ENCODE results near the gene AZIN2. TPM values are rescaled to one million over a fixed set of nuclear protein-coding genes. Genes with fewer than 3 reads are reported as not detected.

AZIN2 gene
- total RNA-seq: 10 to 100 TPM in 1 of 3 donors, 1 to 10 TPM in 2; 1.9 to 11.8 (median 7.9) TPM

DNA sequence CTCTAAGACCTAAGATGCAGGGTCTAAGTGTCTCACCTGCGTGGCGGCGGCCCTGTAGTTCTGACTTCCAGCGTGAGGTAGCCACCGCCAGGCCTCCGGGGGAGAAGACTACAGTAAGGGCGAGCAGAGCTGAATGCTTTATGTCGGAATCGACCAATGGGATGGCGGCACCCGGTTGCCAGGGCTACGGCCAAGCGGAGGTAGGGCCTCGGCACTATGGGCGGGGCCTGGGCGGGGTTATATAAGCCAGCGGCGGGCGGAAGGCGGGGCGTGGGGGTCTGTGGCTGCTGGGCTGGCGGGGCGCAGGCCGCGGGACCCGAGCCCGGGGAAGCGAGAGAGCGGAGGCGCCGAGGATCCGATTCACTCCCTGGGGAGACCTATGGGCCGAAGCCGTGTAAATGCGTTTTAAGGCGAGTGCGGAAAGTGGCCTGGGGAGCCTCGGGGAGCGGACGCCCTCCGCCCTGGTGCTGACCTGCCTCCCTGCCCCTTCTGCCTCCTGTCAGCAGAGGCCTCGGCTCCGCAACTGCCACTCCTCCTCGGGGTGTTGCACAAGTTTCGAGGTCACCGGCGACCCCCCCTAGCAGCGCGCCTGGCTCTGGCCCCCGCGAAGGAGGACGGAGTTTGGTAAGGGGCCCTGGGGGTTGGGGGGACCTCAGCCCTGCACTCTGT lies at the start of gene AZIN2:
AZIN2 (plus strand) TSS at position 269 of the 669 bp plus-strand sequence. CDS start 1,097 bp downstream, outside the sequence.
- no peaks in the 10 kb centered on the region for H3K27me3 ChIP-seq
- TF ChIP-seq POLR2AphosphoS5 (IDR thresholded peaks at IDR 0.05) (peak in 2 of 3 donors; percentile 41 to 72), POLR2A (IDR thresholded peaks at IDR 0.05) (peak; percentile 51)
- TF ChIP-seq, protein P1, sequence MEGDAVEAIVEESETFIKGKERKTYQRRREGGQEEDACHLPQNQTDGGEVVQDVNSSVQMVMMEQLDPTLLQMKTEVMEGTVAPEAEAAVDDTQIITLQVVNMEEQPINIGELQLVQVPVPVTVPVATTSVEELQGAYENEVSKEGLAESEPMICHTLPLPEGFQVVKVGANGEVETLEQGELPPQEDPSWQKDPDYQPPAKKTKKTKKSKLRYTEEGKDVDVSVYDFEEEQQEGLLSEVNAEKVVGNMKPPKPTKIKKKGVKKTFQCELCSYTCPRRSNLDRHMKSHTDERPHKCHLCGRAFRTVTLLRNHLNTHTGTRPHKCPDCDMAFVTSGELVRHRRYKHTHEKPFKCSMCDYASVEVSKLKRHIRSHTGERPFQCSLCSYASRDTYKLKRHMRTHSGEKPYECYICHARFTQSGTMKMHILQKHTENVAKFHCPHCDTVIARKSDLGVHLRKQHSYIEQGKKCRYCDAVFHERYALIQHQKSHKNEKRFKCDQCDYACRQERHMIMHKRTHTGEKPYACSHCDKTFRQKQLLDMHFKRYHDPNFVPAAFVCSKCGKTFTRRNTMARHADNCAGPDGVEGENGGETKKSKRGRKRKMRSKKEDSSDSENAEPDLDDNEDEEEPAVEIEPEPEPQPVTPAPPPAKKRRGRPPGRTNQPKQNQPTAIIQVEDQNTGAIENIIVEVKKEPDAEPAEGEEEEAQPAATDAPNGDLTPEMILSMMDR (IDR thresholded peaks at IDR 0.05): no peak
- H3K9me3 ChIP-seq: no peaks in the 10 kb centered on the region
- H3K27ac ChIP-seq: peak within 1 kb of the TSS; percentile 70 to 71
- H3K4me3 ChIP-seq: peak within 1 kb of the TSS; percentile 67 to 92 (median 80)
- intact Hi-C loops (cut with DNase I; ENCODE audit: low total_unique reads): no loop called here
- H3K4me1 ChIP-seq: peaks cover 0 to 4% of the 10 kb centered on the region in 2 donors
- no peaks in the 10 kb centered on the region for H3K36me3 ChIP-seq
- DNase-seq (ENCODE audit: low spot score in 2 of 2): peak; percentile 97 to 99

DNA sequence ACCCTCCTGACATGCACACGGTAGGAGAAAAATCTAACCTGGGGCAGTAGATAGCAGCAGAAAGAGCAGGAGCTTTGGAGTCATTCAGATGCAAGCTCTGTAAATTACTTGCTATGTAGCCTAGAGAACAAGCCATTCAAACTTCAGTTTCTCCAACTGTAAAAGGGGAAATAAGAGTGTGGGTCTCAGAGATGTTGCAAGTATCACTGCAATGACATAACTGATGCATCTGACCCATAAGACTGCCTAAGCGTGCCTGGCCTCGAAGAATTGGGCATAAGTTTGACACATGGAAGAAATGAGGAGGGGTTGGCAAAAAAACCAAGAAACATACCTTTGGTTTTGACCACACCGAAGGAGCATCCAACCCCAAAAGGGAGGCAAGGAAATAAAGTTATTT lies 49.4 kb upstream of the AZIN2 start:
- TF ChIP-seq, protein P1 (IDR thresholded peaks at IDR 0.05): no peak
- TF ChIP-seq POLR2A (IDR thresholded peaks at IDR 0.05): no peak
- TF ChIP-seq POLR2AphosphoS5 (IDR thresholded peaks at IDR 0.05): no peak
- no peak overlapping the region for H3K27ac ChIP-seq
- no peaks in the 10 kb centered on the region for H3K36me3 ChIP-seq
- H3K27me3 ChIP-seq: no peaks in the 10 kb centered on the region
- no peak for DNase-seq (ENCODE audit: low spot score in 2 of 2)
- intact Hi-C loops (cut with DNase I; ENCODE audit: low total_unique reads): no loop called here
- no peak overlapping the region for H3K4me3 ChIP-seq
- peaks cover 6 to 21% of the 10 kb centered on the region in 2 donors for H3K4me1 ChIP-seq
- H3K9me3 ChIP-seq: no peaks in the 10 kb centered on the region

DNA sequence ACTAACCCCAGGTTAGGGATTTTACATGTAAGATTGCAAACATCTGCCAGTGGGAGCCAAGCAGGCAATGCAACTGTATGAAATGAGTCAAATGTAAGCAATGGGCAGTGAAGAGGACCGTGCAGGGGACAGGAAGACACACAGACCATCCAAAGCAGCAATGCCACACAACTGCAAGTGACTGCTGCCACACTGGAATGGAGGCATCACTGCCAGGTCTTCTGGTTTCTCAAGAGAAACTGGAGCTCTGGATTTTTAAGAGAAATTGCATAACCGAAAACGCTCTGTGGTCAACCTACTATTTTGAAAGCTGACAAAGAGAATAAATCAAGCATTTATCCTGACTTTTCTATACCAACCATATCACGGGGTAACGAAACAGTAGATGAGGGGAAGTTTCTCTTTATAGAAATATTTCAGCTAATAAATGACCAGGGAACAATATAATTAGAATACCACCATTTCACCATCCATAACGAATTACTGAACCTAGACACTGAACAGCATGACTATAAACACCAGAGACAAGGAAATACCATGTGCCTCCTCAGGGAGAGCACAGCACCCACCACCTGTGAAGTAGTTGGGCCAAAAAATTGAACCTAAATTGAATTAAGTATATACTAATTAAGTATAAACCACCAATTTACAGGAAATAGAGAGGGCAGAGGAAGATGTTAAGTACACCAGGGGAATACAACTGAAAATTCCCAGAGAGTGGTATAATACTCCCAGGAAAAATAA lies 48.7 kb upstream of the AZIN2 start:
- Histone ChIP-seq H3K4me1 (peaks cover 6 to 21% of the 10 kb centered on the region in 2 donors), H3K27ac (peak overlapping the region in 1 of 2 donors; percentile 27), H3K9me3 (no peaks in the 10 kb centered on the region), H3K4me3 (no peak overlapping the region), H3K27me3 (no peaks in the 10 kb centered on the region), H3K36me3 (no peaks in the 10 kb centered on the region)
- no peak for TF ChIP-seq POLR2AphosphoS5 (IDR thresholded peaks at IDR 0.05)
- TF ChIP-seq, protein P1 (IDR thresholded peaks at IDR 0.05): no peak
- no peak for TF ChIP-seq POLR2A (IDR thresholded peaks at IDR 0.05)
- intact Hi-C loops (cut with DNase I; ENCODE audit: low total_unique reads): no loop called here
- no peak for DNase-seq (ENCODE audit: low spot score in 2 of 2)

DNA sequence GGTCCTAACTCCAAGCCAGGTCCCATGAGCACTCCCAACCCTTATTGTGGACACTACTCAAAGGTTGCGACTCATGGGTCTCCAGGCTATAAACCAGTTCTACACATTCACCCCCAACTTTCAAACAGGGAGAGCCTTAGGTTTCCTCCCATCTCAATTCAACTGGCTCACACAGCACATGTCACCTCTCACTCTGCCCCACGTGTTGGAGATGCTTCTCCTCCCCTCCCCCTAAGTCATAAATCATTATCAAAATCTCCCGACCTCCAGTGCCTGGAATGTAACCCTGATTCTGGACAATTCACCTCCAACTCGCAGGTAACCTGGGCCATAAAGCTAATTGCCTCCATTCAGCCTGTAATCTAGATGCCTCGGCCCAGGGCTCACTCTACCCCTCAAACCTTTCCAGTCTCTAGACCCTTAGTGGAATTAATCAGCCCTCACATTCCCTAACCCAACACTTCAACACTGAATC lies 44.9 kb upstream of the AZIN2 start:
- H3K4me1 ChIP-seq: peaks cover 6 to 21% of the 10 kb centered on the region in 2 donors
- TF ChIP-seq POLR2A (IDR thresholded peaks at IDR 0.05): no peak
- TF ChIP-seq, protein P1 (IDR thresholded peaks at IDR 0.05): no peak
- no peak for TF ChIP-seq POLR2AphosphoS5 (IDR thresholded peaks at IDR 0.05)
- intact Hi-C loops (cut with DNase I; ENCODE audit: low total_unique reads): loop anchor here (1.0 kb wide), 1 partner anchor 26 kb away; no protein-coding TSS in a partner anchor
- H3K36me3 ChIP-seq: no peaks in the 10 kb centered on the region
- no peak for DNase-seq (ENCODE audit: low spot score in 2 of 2)
- H3K9me3 ChIP-seq: no peaks in the 10 kb centered on the region
- peak overlapping the region; percentile 87 to 89 for H3K27ac ChIP-seq
- no peaks in the 10 kb centered on the region for H3K27me3 ChIP-seq
- H3K4me3 ChIP-seq: peak overlapping the region; percentile 77 to 90 (median 79)
